Measurements from ENCODE around the gene KLHL6. TPM values are rescaled to one million over a fixed set of nuclear protein-coding genes. Genes with fewer than 3 reads are reported as not detected.

KLHL6 gene
- total and polyA plus RNA-seq, 2 of the 13 experiments (the other 11 are each of a cell fraction or from before 2014, with no cell fraction given): not detected

DNA sequence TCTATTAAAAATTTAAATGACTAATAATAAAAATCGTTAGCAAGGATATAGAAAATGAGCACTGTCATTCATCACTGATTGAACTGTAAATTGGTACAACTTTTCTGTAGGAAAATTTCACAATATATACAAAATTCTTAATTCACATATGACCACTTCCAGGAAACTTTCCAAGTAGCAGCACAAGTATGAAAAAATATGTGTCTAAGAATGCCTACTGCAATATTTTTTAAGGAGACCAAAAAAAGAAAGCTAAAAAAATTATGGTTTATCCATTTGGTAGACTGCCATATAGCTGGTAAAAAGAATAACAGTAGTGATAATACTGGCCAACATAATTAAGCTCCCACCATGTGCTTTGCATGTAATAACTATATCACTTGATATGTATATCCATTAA, 59.2 kb downstream of the KLHL6 start (continued):
- TF ChIP-seq, protein P1, sequence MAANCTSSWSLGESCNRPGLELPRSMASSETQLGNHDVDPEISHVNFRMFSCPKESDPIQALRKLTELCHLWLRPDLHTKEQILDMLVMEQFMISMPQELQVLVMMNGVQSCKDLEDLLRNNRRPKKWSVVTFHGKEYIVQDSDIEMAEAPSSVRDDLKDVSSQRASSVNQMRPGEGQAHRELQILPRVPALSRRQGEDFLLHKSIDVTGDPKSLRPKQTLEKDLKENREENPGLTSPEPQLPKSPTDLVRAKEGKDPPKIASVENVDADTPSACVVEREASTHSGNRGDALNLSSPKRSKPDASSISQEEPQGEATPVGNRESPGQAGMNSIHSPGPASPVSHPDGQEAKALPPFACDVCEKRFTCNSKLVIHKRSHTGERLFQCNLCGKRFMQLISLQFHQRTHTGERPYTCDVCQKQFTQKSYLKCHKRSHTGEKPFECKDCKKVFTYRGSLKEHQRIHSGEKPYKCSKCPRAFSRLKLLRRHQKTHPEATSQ (CRISPR knock-in tag; IDR thresholded peaks at IDR 0.05; ENCODE audit: borderline replicate concordance): no peak
- no peak for TF ChIP-seq KLF9 (CRISPR knock-in tag; IDR thresholded peaks at IDR 0.05; ENCODE audit: low read depth)

DNA sequence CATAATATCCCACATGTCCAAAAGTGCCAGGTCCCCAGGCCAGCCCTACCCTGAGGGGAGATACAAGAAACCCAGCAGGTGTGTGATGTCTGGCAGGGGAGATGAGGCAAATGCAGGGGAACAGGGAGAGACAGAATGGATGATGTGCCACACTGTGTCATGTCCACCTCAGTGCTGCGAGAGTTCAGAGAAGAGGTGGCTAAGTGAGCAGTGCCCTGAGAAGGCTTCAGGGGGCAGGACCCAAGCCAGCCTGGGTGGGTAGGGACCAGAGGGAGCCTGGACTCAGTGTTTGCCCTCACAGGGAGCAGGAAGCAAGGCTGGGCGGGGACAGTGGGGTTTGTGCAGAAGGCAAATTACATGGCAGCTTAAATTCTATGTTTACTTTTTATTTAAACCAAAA, 61.2 kb downstream of the KLHL6 start:
- DNase-seq (ENCODE audit: low spot score) (no peak), FAIRE-seq (no peak), ATAC-seq (0 out of 3 replicates have a peak, but pooled peaks have one; percentile 11)
- H4K20me1 ChIP-seq (ENCODE audit: insufficient read depth, low read length): no peaks in the 10 kb centered on the region
- peaks cover 25% of the 10 kb centered on the region for H3K4me1 ChIP-seq (ENCODE audit: insufficient read depth, low read length)
- H3K79me2 ChIP-seq (ENCODE audit: insufficient read depth, low read length): no peaks in the 10 kb centered on the region
- H3K27ac ChIP-seq (ENCODE audit: extremely low read length, insufficient read depth, low read length): no peak overlapping the region
- no peak overlapping the region for H2AFZ ChIP-seq (ENCODE audit: low read length)
- in situ Hi-C loops (cut with HindIII; ENCODE audit: extremely low pct_ligation_motif_present, low pct_unique_long_range_greater_than_20kb): no loop called here
- ChIA-PET POLR2A (no interaction called here), CTCF (ENCODE audit: low intra/inter-chr PET ratio, low total read pairs) (no interaction called here)
- H3K9ac ChIP-seq (ENCODE audit: insufficient read depth, low read depth, low read length): no peak overlapping the region
- no peak overlapping the region for H3K4me3 ChIP-seq (replicated peaks in 1 of 3; ENCODE audit: insufficient read depth in 1 of 3, low read depth in 2 of 3, low read length in 3 of 3)
- 49% methylated on average over 2 of the region's 2 CpGs for WGBS (ENCODE audit: low lambda C conversion rate)
- no peak overlapping the region for H3K4me2 ChIP-seq (ENCODE audit: low read depth, low read length)
- H3K27me3 ChIP-seq (ENCODE audit: control insufficient read depth in 1 of 2, insufficient read depth in 2 of 2, low read length in 2 of 2): 0 out of 5 replicates have a peak, but pooled peaks cover 0 to 1% of the 10 kb centered on the region in 2 experiments
- no peaks in the 10 kb centered on the region for H3K9me3 ChIP-seq (ENCODE audit: low read length)
- no TSS peak for BruUV-seq (replicated peaks)
- TF ChIP-seq, protein P2, sequence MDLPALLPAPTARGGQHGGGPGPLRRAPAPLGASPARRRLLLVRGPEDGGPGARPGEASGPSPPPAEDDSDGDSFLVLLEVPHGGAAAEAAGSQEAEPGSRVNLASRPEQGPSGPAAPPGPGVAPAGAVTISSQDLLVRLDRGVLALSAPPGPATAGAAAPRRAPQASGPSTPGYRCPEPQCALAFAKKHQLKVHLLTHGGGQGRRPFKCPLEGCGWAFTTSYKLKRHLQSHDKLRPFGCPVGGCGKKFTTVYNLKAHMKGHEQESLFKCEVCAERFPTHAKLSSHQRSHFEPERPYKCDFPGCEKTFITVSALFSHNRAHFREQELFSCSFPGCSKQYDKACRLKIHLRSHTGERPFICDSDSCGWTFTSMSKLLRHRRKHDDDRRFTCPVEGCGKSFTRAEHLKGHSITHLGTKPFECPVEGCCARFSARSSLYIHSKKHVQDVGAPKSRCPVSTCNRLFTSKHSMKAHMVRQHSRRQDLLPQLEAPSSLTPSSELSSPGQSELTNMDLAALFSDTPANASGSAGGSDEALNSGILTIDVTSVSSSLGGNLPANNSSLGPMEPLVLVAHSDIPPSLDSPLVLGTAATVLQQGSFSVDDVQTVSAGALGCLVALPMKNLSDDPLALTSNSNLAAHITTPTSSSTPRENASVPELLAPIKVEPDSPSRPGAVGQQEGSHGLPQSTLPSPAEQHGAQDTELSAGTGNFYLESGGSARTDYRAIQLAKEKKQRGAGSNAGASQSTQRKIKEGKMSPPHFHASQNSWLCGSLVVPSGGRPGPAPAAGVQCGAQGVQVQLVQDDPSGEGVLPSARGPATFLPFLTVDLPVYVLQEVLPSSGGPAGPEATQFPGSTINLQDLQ (CRISPR knock-in tag; IDR thresholded peaks at IDR 0.05): no peak
- TF ChIP-seq, protein P3, sequence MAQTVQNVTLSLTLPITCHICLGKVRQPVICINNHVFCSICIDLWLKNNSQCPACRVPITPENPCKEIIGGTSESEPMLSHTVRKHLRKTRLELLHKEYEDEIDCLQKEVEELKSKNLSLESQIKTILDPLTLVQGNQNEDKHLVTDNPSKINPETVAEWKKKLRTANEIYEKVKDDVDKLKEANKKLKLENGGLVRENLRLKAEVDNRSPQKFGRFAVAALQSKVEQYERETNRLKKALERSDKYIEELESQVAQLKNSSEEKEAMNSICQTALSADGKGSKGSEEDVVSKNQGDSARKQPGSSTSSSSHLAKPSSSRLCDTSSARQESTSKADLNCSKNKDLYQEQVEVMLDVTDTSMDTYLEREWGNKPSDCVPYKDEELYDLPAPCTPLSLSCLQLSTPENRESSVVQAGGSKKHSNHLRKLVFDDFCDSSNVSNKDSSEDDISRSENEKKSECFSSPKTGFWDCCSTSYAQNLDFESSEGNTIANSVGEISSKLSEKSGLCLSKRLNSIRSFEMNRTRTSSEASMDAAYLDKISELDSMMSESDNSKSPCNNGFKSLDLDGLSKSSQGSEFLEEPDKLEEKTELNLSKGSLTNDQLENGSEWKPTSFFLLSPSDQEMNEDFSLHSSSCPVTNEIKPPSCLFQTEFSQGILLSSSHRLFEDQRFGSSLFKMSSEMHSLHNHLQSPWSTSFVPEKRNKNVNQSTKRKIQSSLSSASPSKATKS (CRISPR knock-in tag; IDR thresholded peaks at IDR 0.05): no peak
- no peak for TF ChIP-seq RNF2 (conservative IDR thresholded peaks at IDR 0.05; ENCODE audit: low read depth)
- no peak for TF ChIP-seq NCOA1 (CRISPR knock-in tag; IDR thresholded peaks at IDR 0.05)
- TF ChIP-seq SETDB1 (CRISPR knock-in tag; IDR thresholded peaks at IDR 0.05; ENCODE audit: borderline replicate concordance): no peak
- intact Hi-C loops (cut with micrococcal nuclease; ENCODE audit: unreplicated experiment): loop anchor here (10.0 kb wide), 1 partner anchor 130 kb away; no protein-coding TSS in a partner anchor
- H3K36me3 ChIP-seq (replicated peaks in 1 of 2; ENCODE audit: control insufficient read depth in 1 of 2, insufficient read depth in 2 of 2, low read length in 2 of 2): no peaks in the 10 kb centered on the region

Data from HepG2 (cell line).